ENCODE measurements around the gene CD6. TPM values are rescaled to one million over a fixed set of nuclear protein-coding genes. Genes with fewer than 3 reads are reported as not detected.

Gene CD6
- total and polyA plus RNA-seq, 4 donors = 1.2 to 3.1 (median 1.7) TPM

GRCh38 chr11:60924906-60925853 lies 46.3 kb upstream of the CD6 start:
- Histone ChIP-seq H3K9me3 (ENCODE audit: control insufficient read depth in 4 of 4, insufficient read depth in 3 of 4, low read length in 3 of 4) (peaks cover 0 to 3% (median 0%) of the 10 kb centered on the region in 4 donors), H3K27ac (ENCODE audit: low read depth in 1 of 2, low read length in 1 of 2) (no peak overlapping the region), H3K27me3 (ENCODE audit: control insufficient read depth in 3 of 3, insufficient read depth in 3 of 3, low read length in 2 of 3) (no peaks in the 10 kb centered on the region), H3K4me1 (ENCODE audit: control insufficient read depth in 5 of 5, insufficient read depth in 5 of 5, low read length in 5 of 5) (peaks cover 0 to 16% (median 0%) of the 10 kb centered on the region in 5 donors), H3K4me3 (peak overlapping the region; percentile 51), H3K36me3 (ENCODE audit: control insufficient read depth in 4 of 4, insufficient read depth in 4 of 4, low read length in 4 of 4) (peaks cover 9 to 28% (median 15%) of the 10 kb centered on the region in 4 donors), H3K9ac (ENCODE audit: insufficient read depth in 1 of 2, low read length in 2 of 2) (no peak overlapping the region)
- TF ChIP-seq CTCF (IDR thresholded peaks at IDR 0.05; ENCODE audit: control extremely low read depth, extremely low read depth) = no peak
- DNase-seq (peak in 2 of 3 donors; percentile 21 to 24), ATAC-seq (ENCODE audit: insufficient read depth, low FRiP score) (no peak)
- 5 to 6% methylated on average over 31 to 35 of the region's 35 CpGs for WGBS, 2 donors

GRCh38 chr11:60925868-60926267 lies 45.6 kb upstream of the CD6 start:
- DNase-seq (no peak), ATAC-seq (ENCODE audit: insufficient read depth, low FRiP score) (no peak)
- Histone ChIP-seq H3K4me3 (no peak overlapping the region), H3K27ac (ENCODE audit: low read depth in 1 of 2, low read length in 1 of 2) (no peak overlapping the region), H3K36me3 (ENCODE audit: control insufficient read depth in 4 of 4, insufficient read depth in 4 of 4, low read length in 4 of 4) (peaks cover 5 to 22% (median 11%) of the 10 kb centered on the region in 4 donors), H3K4me1 (ENCODE audit: control insufficient read depth in 5 of 5, insufficient read depth in 5 of 5, low read length in 5 of 5) (peaks cover 0 to 16% (median 0%) of the 10 kb centered on the region in 5 donors), H3K27me3 (ENCODE audit: control insufficient read depth in 3 of 3, insufficient read depth in 3 of 3, low read length in 2 of 3) (no peaks in the 10 kb centered on the region), H3K9me3 (ENCODE audit: control insufficient read depth in 4 of 4, insufficient read depth in 3 of 4, low read length in 3 of 4) (peaks cover 0 to 3% (median 0%) of the 10 kb centered on the region in 4 donors), H3K9ac (ENCODE audit: insufficient read depth in 1 of 2, low read length in 2 of 2) (no peak overlapping the region)
- WGBS, 2 donors = 67 to 77% methylated on average over 6 of the region's 6 CpGs
- TF ChIP-seq CTCF (IDR thresholded peaks at IDR 0.05; ENCODE audit: control extremely low read depth, extremely low read depth) = no peak

- 96 to 97% methylated on average over 8 of the region's 8 CpGs for WGBS, 2 donors
- no peak for TF ChIP-seq CTCF (IDR thresholded peaks at IDR 0.05; ENCODE audit: control extremely low read depth, extremely low read depth)
- DNase-seq (no peak), ATAC-seq (ENCODE audit: insufficient read depth, low FRiP score) (no peak)
- H3K9me3 ChIP-seq (ENCODE audit: control insufficient read depth in 4 of 4, insufficient read depth in 3 of 4, low read length in 3 of 4) = peaks cover 0 to 3% (median 0%) of the 10 kb centered on the region in 4 donors
- H3K4me3 ChIP-seq = no peak overlapping the region
- H3K36me3 ChIP-seq (ENCODE audit: control insufficient read depth in 4 of 4, insufficient read depth in 4 of 4, low read length in 4 of 4) = peaks cover under 1 to 19% (median 10%) of the 10 kb centered on the region in 4 donors
- peaks cover 0 to 16% (median 0%) of the 10 kb centered on the region in 5 donors for H3K4me1 ChIP-seq (ENCODE audit: control insufficient read depth in 5 of 5, insufficient read depth in 5 of 5, low read length in 5 of 5)
- no peaks in the 10 kb centered on the region for H3K27me3 ChIP-seq (ENCODE audit: control insufficient read depth in 3 of 3, insufficient read depth in 3 of 3, low read length in 2 of 3)
- H3K27ac ChIP-seq (ENCODE audit: low read depth in 1 of 2, low read length in 1 of 2) = no peak overlapping the region
- no peak overlapping the region for H3K9ac ChIP-seq (ENCODE audit: insufficient read depth in 1 of 2, low read length in 2 of 2)
These were observed 45.0 kb upstream of the CD6 start for GRCh38 chr11:60926500-60926899.

Data from lung (tissue), 12 donors.